ENCODE measurements around the gene LDLRAD3. TPM values are rescaled to one million over a fixed set of nuclear protein-coding genes. Genes with fewer than 3 reads are reported as not detected.

LDLRAD3 gene
- total RNA-seq, 1 donor from 2014 or later: 28.5 TPM

- Mint-ChIP-seq H3K9me3 (ENCODE audit: unreplicated experiment) (no peaks in the 10 kb centered on the region), H3K4me3 (ENCODE audit: unreplicated experiment) (no peak overlapping the region), H3K27ac (ENCODE audit: unreplicated experiment) (peak overlapping the region; percentile 45), H3K4me1 (ENCODE audit: unreplicated experiment) (no peaks in the 10 kb centered on the region), H3K36me3 (ENCODE audit: low read depth, unreplicated experiment) (no peaks in the 10 kb centered on the region), H3K27me3 (ENCODE audit: unreplicated experiment) (peaks cover 6% of the 10 kb centered on the region)
- TF ChIP-seq CTCF (IDR thresholded peaks at IDR 0.05; ENCODE audit: unreplicated experiment): no peak
- DNase-seq (ENCODE audit: low spot score): no peak
These were observed 107.6 kb downstream of the LDLRAD3 start for GRCh38 chr11:36051235-36052144.

- no peak for TF ChIP-seq CTCF (IDR thresholded peaks at IDR 0.05; ENCODE audit: unreplicated experiment)
- Mint-ChIP-seq H3K27me3 (ENCODE audit: unreplicated experiment) (peaks cover 7% of the 10 kb centered on the region), H3K9me3 (ENCODE audit: unreplicated experiment) (no peaks in the 10 kb centered on the region), H3K4me3 (ENCODE audit: unreplicated experiment) (no peak overlapping the region), H3K4me1 (ENCODE audit: unreplicated experiment) (peaks cover 8% of the 10 kb centered on the region), H3K27ac (ENCODE audit: unreplicated experiment) (no peak overlapping the region), H3K36me3 (ENCODE audit: low read depth, unreplicated experiment) (peaks cover 4% of the 10 kb centered on the region)
- no peak for DNase-seq (ENCODE audit: low spot score)
These were observed 109.4 kb downstream of the LDLRAD3 start for GRCh38 chr11:36053281-36053680.

GRCh38 chr11:36053862-36054261 is 110.0 kb downstream of the LDLRAD3 start:
- no peak for TF ChIP-seq CTCF (IDR thresholded peaks at IDR 0.05; ENCODE audit: unreplicated experiment)
- H3K27me3 Mint-ChIP-seq (ENCODE audit: unreplicated experiment): peaks cover 7% of the 10 kb centered on the region

GRCh38 chr11:36054628-36055027 is 110.8 kb downstream of the LDLRAD3 start:
- peaks cover 7% of the 10 kb centered on the region for H3K36me3 Mint-ChIP-seq (ENCODE audit: low read depth, unreplicated experiment)
- no peaks in the 10 kb centered on the region for H3K9me3 Mint-ChIP-seq (ENCODE audit: unreplicated experiment)
- H3K27ac Mint-ChIP-seq (ENCODE audit: unreplicated experiment): no peak overlapping the region
- H3K27me3 Mint-ChIP-seq (ENCODE audit: unreplicated experiment): peaks cover 7% of the 10 kb centered on the region
- TF ChIP-seq CTCF (IDR thresholded peaks at IDR 0.05; ENCODE audit: unreplicated experiment): no peak
- no peak for DNase-seq (ENCODE audit: low spot score)
- H3K4me3 Mint-ChIP-seq (ENCODE audit: unreplicated experiment): no peak overlapping the region
- H3K4me1 Mint-ChIP-seq (ENCODE audit: unreplicated experiment): peaks cover 8% of the 10 kb centered on the region

More at GRCh38 chr11:36053862-36054261, 110.0 kb downstream of the LDLRAD3 start:
- DNase-seq (ENCODE audit: low spot score): no peak
- no peak overlapping the region for H3K4me3 Mint-ChIP-seq (ENCODE audit: unreplicated experiment)
- H3K36me3 Mint-ChIP-seq (ENCODE audit: low read depth, unreplicated experiment): peaks cover 4% of the 10 kb centered on the region
- H3K9me3 Mint-ChIP-seq (ENCODE audit: unreplicated experiment): no peaks in the 10 kb centered on the region
- H3K27ac Mint-ChIP-seq (ENCODE audit: unreplicated experiment): no peak overlapping the region
- peaks cover 8% of the 10 kb centered on the region for H3K4me1 Mint-ChIP-seq (ENCODE audit: unreplicated experiment)

GRCh38 chr11:36056160-36056751 is 112.4 kb downstream of the LDLRAD3 start:
- Mint-ChIP-seq H3K27me3 (ENCODE audit: unreplicated experiment) (peaks cover 7% of the 10 kb centered on the region), H3K9me3 (ENCODE audit: unreplicated experiment) (no peaks in the 10 kb centered on the region), H3K4me1 (ENCODE audit: unreplicated experiment) (peaks cover 8% of the 10 kb centered on the region), H3K27ac (ENCODE audit: unreplicated experiment) (no peak overlapping the region), H3K36me3 (ENCODE audit: low read depth, unreplicated experiment) (peaks cover 13% of the 10 kb centered on the region), H3K4me3 (ENCODE audit: unreplicated experiment) (no peak overlapping the region)
- TF ChIP-seq CTCF (IDR thresholded peaks at IDR 0.05; ENCODE audit: unreplicated experiment): peak; percentile 70
- peak; percentile 57 for DNase-seq (ENCODE audit: low spot score)
